HG03064 (cell line): ENCODE results near the gene BANP.

ENCODE experiments used
- ATAC-seq: cut with Tn5 transposase; IDR thresholded peaks from one replicate; pipeline ENCODE4 v1.9.1; 2021; ENCODE audit warnings: low read depth; ENCODE audit not compliant: unreplicated experiment

BANP gene

DNA sequence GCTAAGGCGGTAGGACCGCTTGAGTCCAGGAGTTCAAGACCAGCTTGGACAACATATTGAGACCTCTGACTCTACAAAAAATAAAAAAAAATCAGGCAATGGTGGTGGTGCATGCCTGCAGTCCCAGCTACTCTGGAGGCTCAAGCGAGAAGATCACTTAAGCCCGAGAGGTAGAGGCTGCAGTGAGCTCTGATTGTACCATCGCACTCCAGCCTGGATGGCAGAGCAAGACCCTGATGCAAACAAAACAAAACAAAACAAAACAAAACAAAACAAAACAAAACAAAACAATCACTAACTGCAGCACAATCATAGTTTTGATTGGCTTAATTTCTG, 2.5 kb upstream of the BANP start:
- no peak for ATAC-seq

DNA sequence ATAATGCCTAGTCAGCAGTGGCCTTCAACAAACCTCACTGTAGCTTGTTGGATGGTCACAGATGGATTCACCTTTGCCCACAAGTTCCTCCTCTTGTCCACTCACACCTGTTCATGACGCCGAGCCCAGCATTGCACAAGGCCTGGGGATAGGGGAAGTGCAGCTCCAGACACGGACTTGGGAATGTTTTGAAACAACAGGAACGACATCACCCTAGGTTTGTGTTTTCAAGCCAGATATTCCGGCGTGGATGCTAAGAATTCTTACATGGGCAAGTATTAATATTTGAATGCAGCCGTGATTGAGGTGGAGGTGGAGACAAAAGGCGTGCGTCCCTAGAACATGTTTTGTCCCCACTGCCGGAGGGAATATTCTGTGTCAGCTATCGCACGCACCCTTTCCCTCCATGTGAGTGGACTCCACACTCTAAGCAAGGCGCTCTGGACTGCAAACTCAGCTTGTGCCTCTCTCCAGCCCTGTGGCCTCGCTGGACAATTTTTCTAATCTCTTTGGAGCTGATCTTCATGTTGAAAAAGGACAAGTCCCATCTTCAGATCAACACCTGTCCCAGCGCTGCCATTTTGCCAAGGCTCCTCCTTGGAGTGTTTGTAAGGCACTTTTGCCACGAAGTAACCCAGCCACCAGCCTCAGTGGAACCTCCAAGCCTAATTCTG, 2.0 kb upstream of the BANP start:
- no peak for ATAC-seq

- ATAC-seq, result peak; percentile 9
These were observed 611 bp downstream of the BANP start for GRCh38 chr16:87951552-87952538.

DNA sequence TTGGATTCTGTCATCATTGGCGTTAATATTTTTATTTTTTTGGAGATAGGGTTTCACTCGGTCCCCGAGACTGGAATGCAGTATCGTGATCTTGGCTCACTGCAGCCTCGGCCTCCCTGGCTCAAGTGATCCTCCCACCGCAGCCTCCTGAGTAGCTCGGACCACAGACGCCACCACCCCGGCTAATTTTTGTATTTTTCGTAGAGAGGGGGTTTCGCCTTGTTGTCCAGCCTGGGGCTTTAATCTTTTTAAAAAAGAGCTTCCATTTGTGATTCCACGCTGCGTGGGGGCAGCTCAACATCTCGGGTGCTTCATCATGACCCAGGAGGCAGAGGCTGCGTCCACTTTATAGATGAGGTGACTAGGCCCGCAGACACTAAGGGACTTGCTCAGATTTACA, 1.5 kb downstream of the BANP start:
- ATAC-seq, result no peak

DNA sequence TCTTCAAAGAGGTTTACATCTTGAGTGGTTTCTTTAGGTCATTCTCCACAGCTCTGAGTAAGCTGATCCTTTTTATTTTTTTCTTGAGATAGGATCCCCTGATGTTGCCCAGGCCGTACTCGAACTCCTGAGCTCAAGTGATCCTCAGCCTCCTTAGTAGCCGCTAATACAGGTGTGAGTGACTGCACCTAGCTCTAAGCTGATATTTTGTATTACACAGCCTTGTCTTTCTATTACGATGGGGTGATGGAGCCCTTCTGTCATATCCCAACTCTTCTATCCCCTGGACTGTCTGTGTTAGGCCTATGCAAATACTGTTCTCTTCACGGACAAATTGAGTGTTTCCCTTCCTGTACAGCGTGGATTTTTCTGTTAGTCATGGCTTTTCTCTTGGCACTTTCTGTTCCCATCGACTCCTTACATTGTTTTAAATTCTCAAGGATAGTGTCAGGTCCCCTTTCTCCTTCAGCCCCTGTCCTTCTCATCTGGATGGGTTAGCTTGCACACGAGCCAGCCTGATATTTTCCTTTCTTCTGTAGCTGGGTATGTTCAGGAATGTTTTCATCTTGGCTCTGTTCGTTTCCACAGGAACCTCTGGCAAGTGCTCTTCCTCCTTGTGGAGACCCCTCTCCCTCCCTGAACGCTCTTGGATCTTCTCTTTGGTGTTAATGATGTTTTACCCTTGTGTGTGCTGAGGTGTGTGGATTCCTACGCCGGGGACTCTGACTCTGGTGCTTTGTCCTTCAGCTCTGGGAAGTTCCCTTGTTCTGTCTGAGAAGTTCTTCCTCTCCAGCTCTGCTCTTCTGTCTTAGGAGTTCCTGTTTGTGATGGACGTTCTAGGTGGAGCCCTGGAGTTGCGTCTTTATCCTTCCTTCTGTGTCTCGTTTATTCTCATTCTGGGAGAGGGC, 2.3 kb downstream of the BANP start:
- ATAC-seq, result no peak

DNA sequence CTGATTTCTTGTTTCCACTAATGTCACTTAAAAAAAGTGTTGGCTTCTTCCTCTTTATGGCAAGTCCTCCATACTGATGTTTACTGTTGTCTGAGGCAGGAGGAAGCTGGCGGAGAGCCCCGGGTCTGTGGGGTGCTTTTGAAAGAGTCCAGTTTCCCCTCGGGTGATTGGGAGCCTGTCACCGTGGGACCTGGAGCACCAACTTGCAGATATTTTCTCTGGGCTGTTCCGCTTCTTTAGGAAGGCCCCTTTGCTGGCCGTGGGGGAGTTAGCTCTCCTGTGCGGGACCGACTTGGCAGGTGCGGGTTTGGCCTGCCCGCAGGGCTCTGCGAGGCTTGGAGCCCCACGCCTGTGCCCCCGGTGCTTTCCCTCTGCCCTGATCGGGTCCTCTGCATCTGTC, 3.1 kb downstream of the BANP start:
- ATAC-seq, result no peak

- no peak for ATAC-seq
These were observed 3.6 kb downstream of the BANP start for GRCh38 chr16:87954826-87955225.

GRCh38 chr16:87955302-87956097, 4.3 kb downstream of the BANP start:
- ATAC-seq, result no peak

DNA sequence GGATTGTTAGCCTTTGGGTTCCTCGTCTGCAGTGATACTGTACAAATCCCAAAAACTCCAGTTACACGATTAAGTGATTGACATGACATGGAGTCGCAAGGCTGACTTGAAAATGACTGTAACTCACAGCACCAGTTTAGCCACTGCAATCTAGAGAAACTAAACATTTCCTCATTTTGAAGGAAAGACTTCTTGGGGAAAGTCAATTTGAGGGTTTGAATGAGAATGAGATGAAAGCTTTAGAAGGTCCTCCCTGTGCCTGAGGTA, 4.8 kb downstream of the BANP start:
- ATAC-seq, result no peak

GRCh38 chr16:87956365-87957231, 5.4 kb downstream of the BANP start:
- ATAC-seq, result no peak

- no peak for ATAC-seq
These were observed 6.3 kb downstream of the BANP start for GRCh38 chr16:87957296-87958094.

GRCh38 chr16:87958632-87959031, 7.4 kb downstream of the BANP start:
- ATAC-seq, result no peak

DNA sequence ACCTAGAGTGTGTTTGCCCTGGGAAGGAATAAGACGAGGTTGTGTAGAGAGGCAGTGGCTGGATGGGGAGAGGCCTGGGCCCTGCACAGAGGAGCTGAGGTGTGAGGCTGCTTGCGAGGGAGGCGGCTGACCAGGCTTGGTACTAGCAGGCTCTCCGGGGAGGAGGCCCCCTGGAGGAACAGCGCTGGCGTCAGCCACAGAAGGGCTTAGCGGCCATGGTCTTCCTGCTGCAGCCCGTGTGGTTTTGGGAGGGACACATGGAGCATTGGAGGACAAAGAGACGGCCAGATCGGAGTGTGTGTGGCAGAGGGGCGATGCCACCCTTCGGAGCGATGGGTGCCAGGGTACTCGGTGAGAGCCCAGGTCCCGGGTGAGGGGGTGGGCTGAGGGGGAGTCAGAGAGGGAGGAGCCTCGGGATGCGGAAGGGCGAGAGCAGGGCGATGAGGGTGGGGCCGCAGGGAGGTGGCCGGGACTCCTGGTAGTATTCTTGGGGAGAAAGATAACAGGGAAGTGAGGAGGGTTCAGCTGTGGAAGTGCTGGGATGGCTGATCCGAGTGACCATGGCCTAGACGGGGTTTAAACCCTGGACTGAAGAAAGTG, 8.3 kb downstream of the BANP start:
- no peak for ATAC-seq

- ATAC-seq, result no peak
These were observed 9.1 kb downstream of the BANP start for GRCh38 chr16:87960296-87960695.

- ATAC-seq, result no peak
These were observed 9.6 kb downstream of the BANP start for GRCh38 chr16:87960852-87961251.

GRCh38 chr16:87961623-87962022, 10.4 kb downstream of the BANP start:
- no peak for ATAC-seq

DNA sequence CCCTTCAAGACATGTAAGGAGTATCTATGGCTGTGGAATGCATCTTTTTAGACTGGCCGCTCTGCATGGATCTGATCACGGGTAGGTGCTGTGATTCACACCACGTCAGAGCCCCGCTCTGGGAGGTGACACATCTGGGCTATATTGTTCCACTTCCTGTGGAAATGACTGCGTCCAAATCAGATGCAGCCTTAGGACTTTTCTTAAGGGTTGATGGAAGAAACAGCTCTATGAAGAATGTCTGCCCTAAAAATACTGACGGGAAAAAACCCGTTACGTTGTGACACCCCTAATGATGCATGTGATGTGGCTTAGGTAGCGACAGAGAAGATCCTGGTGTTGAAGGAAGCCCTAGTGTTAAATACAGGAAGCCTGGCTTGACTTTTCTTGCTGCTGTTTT, 12.2 kb downstream of the BANP start:
- no peak for ATAC-seq

- no peak for ATAC-seq
These were observed 12.9 kb downstream of the BANP start for GRCh38 chr16:87964049-87964659.
